B cell (primary cell): ENCODE results near the gene TBC1D22A.

Experiments
- CTCF ChIP-seq: fragments of 200-600 bp; IDR thresholded peaks from one replicate; pipeline ENCODE4 v1.8.0; 2022; ENCODE audit warnings: antibody characterized with exemption, mild to moderate bottlenecking
- EZH2 ChIP-seq: IDR thresholded peaks from 2 replicates; pipeline ENCODE4 v1.6.1; 2012; ENCODE audit warnings: borderline replicate concordance, low read depth, mild to moderate bottlenecking, moderate library complexity, low read length; ENCODE audit not compliant: insufficient read depth, poor library complexity, severe bottlenecking

- TF ChIP-seq EZH2, result no peak
- no peak for TF ChIP-seq CTCF
These were observed 99.3 kb downstream of the TBC1D22A start for GRCh38 chr22:46861468-46862367.
